Coronary artery (tissue), 2 donors: ENCODE data around the gene STX4.

Source experiments
- DNase-seq: peaks from one replicate; pipeline ENCODE4 v3.0.0-alpha.2; 2017; ENCODE audit warnings: low spot score
- H3K27ac ChIP-seq, 2 donors: fragments of 200-600 bp; sonication (generic); one replicate each; pipeline ENCODE4 v1.5.1; 2016 to 2019
- H3K4me3 ChIP-seq: fragments of 200-600 bp; sonication (generic); 2 replicates; pipeline ENCODE4 v1.5.1; 2016; ENCODE audit warnings: mild to moderate bottlenecking, moderate library complexity
- CTCF ChIP-seq: fragments of 200-600 bp; sonication (generic); IDR thresholded peaks from one replicate; pipeline ENCODE4 v1.5.1; 2019; ENCODE audit warnings: antibody characterized with exemption

The STX4 gene

GRCh38 chr16:30995927-30996323 lies 37.4 kb upstream of the STX4 start:
- H3K27ac ChIP-seq, result peak overlapping the region in 1 of 2 donors; percentile 79
- H3K4me3 ChIP-seq, result no peak overlapping the region
- DNase-seq, result no peak
- no peak for TF ChIP-seq CTCF

DNA sequence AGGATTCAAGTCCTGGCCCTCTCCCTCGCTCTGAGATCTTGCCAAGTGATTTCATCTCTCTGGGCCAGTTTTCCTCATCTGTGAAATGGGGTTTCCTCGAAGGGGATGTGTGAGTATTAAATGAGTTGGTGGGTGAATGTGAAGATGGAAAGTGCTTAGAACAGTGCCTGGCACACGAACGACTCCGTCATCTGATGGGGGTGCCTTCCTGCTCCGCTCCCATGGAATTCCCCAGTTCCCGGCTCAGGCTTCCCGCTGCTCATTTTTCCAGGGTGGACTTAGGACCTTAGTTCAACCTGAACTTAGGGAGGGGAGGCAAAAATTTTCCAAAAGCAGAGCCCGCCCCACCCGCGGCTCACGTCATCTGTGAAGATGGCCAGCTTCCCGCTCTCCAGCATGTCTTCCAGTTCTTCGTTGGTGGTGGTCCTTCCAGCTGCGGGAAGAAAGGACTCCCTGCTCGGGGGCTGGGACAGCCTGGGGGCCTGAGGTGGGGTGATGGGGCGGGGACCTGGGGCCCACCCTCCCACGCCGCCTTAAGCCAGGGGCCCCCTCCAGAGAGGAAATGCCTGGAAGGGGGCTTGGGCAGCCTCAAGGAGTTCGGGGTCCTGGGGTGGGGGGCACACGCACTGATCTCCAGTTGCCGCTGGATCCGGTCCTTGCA lies 36.9 kb upstream of the STX4 start:
- peak overlapping the region; percentile 2 to 79 for H3K27ac ChIP-seq
- H3K4me3 ChIP-seq, result peak overlapping the region; percentile 77
- DNase-seq, result no peak
- TF ChIP-seq CTCF, result no peak

DNA sequence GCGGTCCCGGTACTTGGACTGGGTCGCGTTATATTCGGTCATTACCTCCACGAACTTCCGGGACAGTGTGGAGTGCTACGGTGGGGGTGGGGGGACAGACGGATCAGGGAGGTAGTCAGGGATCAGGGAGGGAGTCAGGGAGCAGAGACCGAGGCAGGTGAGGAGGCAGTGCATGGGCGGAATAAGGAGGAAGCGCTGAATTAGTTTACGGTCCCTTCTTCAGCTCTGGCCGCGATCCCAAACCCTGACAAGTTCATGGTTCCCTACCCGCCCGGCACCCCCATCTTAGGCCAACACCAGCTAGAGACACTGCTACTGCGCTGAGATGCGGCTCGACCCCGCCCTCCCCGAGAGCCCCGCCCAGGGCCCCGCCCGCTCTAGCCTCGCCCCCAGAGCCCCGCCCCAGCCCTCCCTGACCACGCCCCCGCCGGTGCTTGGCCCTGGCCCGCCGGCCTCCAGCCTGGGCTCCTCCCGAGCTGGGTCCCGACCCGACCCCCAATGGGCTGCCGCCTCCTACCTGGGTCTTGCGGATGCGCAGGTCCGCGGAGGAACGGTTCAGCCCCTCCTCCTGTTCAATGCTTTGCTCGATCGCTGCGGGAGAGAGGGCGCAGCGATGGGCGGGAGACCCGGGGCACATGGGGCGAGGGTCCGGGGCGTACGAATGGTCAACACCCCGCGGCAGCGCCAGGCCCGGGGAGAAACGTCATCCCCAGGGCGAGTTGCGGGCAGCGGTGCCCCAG lies 36.2 kb upstream of the STX4 start:
- H3K4me3 ChIP-seq, result peak overlapping the region; percentile 77
- no peak for TF ChIP-seq CTCF
- DNase-seq, result peak; percentile 84

GRCh38 chr16:30997725-30998711 lies 35.3 kb upstream of the STX4 start:
- DNase-seq, result no peak
- no peak for TF ChIP-seq CTCF
- peak overlapping the region; percentile 77 for H3K4me3 ChIP-seq
- H3K27ac ChIP-seq, result peak overlapping the region; percentile 22 to 79

More for the DNA sequence above, 36.2 kb upstream of the STX4 start:
- peak overlapping the region; percentile 2 to 79 for H3K27ac ChIP-seq

DNA sequence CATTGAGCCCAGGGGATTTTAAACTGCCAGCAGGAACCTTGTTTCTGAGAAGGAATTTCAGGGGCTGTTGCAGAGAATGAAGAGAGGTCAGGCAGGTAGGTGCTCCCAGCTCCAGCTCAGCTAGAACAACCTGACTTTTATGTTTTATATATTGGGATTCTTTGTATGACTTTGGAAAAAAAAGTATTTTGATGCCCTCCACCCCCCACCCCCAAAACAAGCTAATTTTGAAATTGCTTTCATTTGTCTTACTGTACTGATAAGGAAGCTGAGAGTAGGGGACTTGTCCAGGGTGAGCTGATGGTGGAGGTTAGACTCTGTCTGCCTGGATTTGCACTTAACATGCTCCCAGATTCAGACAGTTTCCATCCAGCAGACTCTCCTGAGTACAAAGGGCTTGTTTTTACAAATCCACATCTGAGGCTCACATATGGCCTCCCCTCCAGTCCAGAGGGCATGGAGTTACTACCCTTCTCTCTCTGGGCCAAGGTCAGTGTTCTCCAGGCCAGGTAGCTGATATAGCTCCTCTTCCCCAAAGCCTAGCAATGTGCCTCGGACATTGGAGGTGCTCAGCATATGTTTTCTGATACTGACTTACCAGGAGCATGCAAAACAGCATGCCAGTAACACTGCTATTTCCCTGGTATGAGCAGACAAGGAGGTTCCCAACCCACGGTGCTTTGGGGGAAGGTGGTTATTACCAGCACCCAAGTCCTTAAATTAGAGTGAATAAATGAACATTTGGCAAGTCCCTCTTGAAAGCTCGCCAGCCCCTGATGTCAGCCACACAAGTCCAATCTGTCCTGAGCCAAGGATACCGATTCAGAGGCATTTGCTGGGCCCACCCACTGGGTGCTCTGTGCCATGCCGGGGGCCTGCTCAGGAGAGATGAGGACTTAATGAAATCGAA lies 34.3 kb upstream of the STX4 start:
- no peak for DNase-seq
- no peak for TF ChIP-seq CTCF
- Histone ChIP-seq H3K27ac (peak overlapping the region in 1 of 2 donors; percentile 19), H3K4me3 (no peak overlapping the region)
